Gastrocnemius medialis (tissue), 4 donors: Measurements from ENCODE around the gene SLC37A1.

ENCODE experiments used
- POLR2A ChIP-seq, 2 donors: fragments of 450-650 bp; IDR thresholded peaks; one replicate each; pipeline ENCODE4 v1.6.1; 2017; ENCODE audit warnings: antibody characterized with exemption in 2 of 2, mild to moderate bottlenecking in 2 of 2, moderate library complexity in 2 of 2
- TF ChIP-seq, protein P1 (sequence below), 5 experiments: fragments of 450-650 bp in 3 of 5; fragments of 200-600 bp in 2 of 5; sonication (generic) in 2 of 5; IDR thresholded peaks in 4 of 5; conservative IDR thresholded peaks in 1 of 5; 1 replicate in 4 of 5; 2 replicates in 1 of 5; pipeline ENCODE4 v1.5.1; 2016 to 2019; ENCODE audit warnings: antibody characterized with exemption in 5 of 5, mild to moderate bottlenecking in 3 of 5, moderate library complexity in 3 of 5

DNA sequence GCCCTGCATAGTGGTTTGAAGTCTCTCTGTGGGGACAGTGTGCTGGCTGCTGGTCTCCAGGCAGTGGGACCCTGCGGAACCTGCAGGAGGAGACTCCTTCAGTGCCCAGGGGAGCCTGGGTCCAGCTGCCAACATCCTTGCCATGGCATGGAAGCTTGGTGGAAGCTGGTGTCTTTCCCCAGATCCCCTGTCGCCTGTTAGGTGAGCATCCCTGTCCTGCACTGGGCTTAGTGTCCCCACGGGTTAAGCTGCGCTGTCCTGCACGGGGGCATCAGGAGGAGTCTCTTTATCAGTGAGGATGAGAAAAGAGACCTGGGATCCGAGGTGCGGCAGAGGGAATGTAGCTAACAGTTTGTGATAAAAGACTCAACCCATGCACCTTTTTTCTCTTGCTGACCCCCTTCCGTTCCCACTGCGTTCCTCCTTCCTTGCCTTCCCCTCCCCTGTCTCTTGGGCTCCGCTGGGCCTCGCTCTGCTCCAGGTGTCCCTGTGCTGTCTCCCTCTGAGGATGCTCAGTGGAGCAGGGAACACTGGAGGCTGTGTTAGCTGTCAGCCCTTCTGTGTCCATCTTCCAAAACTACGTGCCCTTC, 59.3 kb downstream of the SLC37A1 start:
- TF ChIP-seq, protein P1, sequence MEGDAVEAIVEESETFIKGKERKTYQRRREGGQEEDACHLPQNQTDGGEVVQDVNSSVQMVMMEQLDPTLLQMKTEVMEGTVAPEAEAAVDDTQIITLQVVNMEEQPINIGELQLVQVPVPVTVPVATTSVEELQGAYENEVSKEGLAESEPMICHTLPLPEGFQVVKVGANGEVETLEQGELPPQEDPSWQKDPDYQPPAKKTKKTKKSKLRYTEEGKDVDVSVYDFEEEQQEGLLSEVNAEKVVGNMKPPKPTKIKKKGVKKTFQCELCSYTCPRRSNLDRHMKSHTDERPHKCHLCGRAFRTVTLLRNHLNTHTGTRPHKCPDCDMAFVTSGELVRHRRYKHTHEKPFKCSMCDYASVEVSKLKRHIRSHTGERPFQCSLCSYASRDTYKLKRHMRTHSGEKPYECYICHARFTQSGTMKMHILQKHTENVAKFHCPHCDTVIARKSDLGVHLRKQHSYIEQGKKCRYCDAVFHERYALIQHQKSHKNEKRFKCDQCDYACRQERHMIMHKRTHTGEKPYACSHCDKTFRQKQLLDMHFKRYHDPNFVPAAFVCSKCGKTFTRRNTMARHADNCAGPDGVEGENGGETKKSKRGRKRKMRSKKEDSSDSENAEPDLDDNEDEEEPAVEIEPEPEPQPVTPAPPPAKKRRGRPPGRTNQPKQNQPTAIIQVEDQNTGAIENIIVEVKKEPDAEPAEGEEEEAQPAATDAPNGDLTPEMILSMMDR (IDR thresholded peaks at IDR 0.05 in 4 of 5, conservative IDR thresholded peaks at IDR 0.05 in 1 of 5): no peak
- TF ChIP-seq POLR2A (IDR thresholded peaks at IDR 0.05): no peak
